Neural progenitor cell (in vitro differentiated cells): ENCODE measurements around the gene TRPM6. TPM values are rescaled to one million over a fixed set of nuclear protein-coding genes. Genes with fewer than 3 reads are reported as not detected.

ENCODE experiments used
- DNase-seq: peaks from one replicate; pipeline ENCODE4 v3.0.0-alpha.2; 2016; ENCODE audit warnings: low spot score
- H2AFZ ChIP-seq: fragments of 200-600 bp; sonication (generic); replicated peaks from 2 replicates; pipeline ENCODE4 v1.6.1; 2016; ENCODE audit warnings: antibody characterized with exemption
- H3F3A ChIP-seq: fragments of 200-600 bp; sonication (generic); 2 replicates; pipeline ENCODE4 v1.6.1; 2016; ENCODE audit warnings: antibody characterized with exemption, low read depth
- H3K27ac ChIP-seq: fragments of 200-600 bp; sonication (generic); 2 replicates; pipeline ENCODE4 v1.5.1; 2016; ENCODE audit warnings: mild to moderate bottlenecking
- H3K27me3 ChIP-seq: fragments of 200-600 bp; sonication (generic); 2 replicates; pipeline ENCODE4 v1.6.1; 2016; ENCODE audit warnings: mild to moderate bottlenecking, moderate library complexity
- H3K36me3 ChIP-seq: fragments of 200-600 bp; sonication (generic); 2 replicates; pipeline ENCODE4 v1.5.1; 2016
- H3K4me1 ChIP-seq: fragments of 200-600 bp; sonication (generic); 2 replicates; pipeline ENCODE4 v1.6.1; 2016; ENCODE audit warnings: mixed run types
- H3K4me2 ChIP-seq: fragments of 200-600 bp; sonication (generic); 2 replicates; pipeline ENCODE4 v1.6.1; 2016
- H3K4me3 ChIP-seq: fragments of 200-600 bp; sonication (generic); 2 replicates; pipeline ENCODE4 v1.5.1; 2016
- H3K79me2 ChIP-seq: fragments of 200-600 bp; sonication (generic); 2 replicates; pipeline ENCODE4 v1.6.1; 2016; ENCODE audit warnings: low read depth
- H3K9ac ChIP-seq: fragments of 200-600 bp; sonication (generic); 2 replicates; pipeline ENCODE4 v1.6.1; 2016
- H3K9me3 ChIP-seq: fragments of 200-600 bp; sonication (generic); 2 replicates; pipeline ENCODE4 v1.5.1; 2016; ENCODE audit warnings: low read depth
- H4K20me1 ChIP-seq: fragments of 200-600 bp; sonication (generic); 2 replicates; pipeline ENCODE4 v1.6.1; 2016; ENCODE audit warnings: low read depth
- H3K27ac Mint-ChIP-seq: 3 replicates; pipeline ENCODE4 v1.8.0; 2021; ENCODE audit warnings: mixed read lengths
- H3K27me3 Mint-ChIP-seq: 2 replicates; pipeline ENCODE4 v1.8.0; 2022; ENCODE audit warnings: low read depth, mild to moderate bottlenecking, inconsistent platforms, moderate library complexity, mixed read lengths; ENCODE audit not compliant: insufficient read depth
- H3K36me3 Mint-ChIP-seq: 3 replicates; pipeline ENCODE4 v1.8.0; 2021; ENCODE audit warnings: mixed read lengths
- H3K4me1 Mint-ChIP-seq: 3 replicates; pipeline ENCODE4 v1.8.0; 2021; ENCODE audit warnings: mixed read lengths
- H3K4me3 Mint-ChIP-seq: 3 replicates; pipeline ENCODE4 v1.8.0; 2021; ENCODE audit warnings: mild to moderate bottlenecking, moderate library complexity, mixed read lengths
- H3K9me3 Mint-ChIP-seq: 3 replicates; pipeline ENCODE4 v1.8.0; 2020; ENCODE audit warnings: mixed read lengths
- EZH2 ChIP-seq: fragments of 200-600 bp; sonication (generic); IDR thresholded peaks from 2 replicates; pipeline ENCODE4 v1.6.1; 2017; ENCODE audit warnings: antibody characterized with exemption, mild to moderate bottlenecking, moderate library complexity
- EZH2phosphoT487 ChIP-seq: fragments of 200-600 bp; sonication (generic); IDR thresholded peaks from 2 replicates; pipeline ENCODE4 v1.6.1; 2017; ENCODE audit warnings: antibody characterized with exemption
- total RNA-seq: library from RNA; depleted of rRNA; stranded (reverse); fragments of >200 nt; gene quantifications from 2 replicates; pipeline ENCODE4 v1.2.3, GENCODE V29; 2015; ENCODE audit warnings: low replicate concordance
- TF ChIP-seq, protein P1 (sequence below): fragments of 200-600 bp; sonication (generic); IDR thresholded peaks from 2 replicates; pipeline ENCODE4 v1.5.1; 2017; ENCODE audit warnings: antibody characterized with exemption, mild to moderate bottlenecking

Gene TRPM6
- total RNA-seq, 1 donor from 2014 or later, result not detected

DNA sequence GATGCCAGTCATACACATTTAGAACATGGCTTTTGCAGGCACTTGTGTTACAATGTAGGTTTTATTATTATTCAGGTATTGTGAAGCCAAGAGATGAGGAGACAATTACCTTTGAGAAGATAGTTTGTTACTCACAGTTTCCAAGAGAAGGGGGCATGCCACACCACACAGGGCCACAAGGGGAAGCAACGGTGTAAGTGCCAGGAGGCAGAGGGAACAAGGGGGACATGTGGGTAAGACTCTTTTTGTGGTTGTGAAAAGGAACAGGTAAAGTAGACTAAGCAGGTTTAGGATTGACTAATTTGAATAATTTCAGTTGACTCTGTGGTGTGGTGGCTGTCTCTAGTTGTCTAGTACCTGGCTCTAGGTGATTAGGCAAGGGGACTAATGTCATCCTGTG lies 191.2 kb downstream of the TRPM6 start:
- Mint-ChIP-seq H3K9me3 (no peaks in the 10 kb centered on the region), H3K4me3 (no peak overlapping the region), H3K4me1 (peaks cover 6% of the 10 kb centered on the region), H3K27ac (no peak overlapping the region), H3K27me3 (peaks cover 2% of the 10 kb centered on the region), H3K36me3 (no peaks in the 10 kb centered on the region)
- no peaks in the 10 kb centered on the region for H3K27me3 ChIP-seq
- no peaks in the 10 kb centered on the region for H4K20me1 ChIP-seq
- H3F3A ChIP-seq, result no peaks in the 10 kb centered on the region
- no peaks in the 10 kb centered on the region for H3K79me2 ChIP-seq
- DNase-seq, result no peak
- no peak overlapping the region for H3K27ac ChIP-seq
- TF ChIP-seq EZH2, result no peak
- TF ChIP-seq EZH2phosphoT487, result no peak
- TF ChIP-seq, protein P1, sequence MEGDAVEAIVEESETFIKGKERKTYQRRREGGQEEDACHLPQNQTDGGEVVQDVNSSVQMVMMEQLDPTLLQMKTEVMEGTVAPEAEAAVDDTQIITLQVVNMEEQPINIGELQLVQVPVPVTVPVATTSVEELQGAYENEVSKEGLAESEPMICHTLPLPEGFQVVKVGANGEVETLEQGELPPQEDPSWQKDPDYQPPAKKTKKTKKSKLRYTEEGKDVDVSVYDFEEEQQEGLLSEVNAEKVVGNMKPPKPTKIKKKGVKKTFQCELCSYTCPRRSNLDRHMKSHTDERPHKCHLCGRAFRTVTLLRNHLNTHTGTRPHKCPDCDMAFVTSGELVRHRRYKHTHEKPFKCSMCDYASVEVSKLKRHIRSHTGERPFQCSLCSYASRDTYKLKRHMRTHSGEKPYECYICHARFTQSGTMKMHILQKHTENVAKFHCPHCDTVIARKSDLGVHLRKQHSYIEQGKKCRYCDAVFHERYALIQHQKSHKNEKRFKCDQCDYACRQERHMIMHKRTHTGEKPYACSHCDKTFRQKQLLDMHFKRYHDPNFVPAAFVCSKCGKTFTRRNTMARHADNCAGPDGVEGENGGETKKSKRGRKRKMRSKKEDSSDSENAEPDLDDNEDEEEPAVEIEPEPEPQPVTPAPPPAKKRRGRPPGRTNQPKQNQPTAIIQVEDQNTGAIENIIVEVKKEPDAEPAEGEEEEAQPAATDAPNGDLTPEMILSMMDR, result peak; percentile 24
- no peak overlapping the region for H3K4me2 ChIP-seq
- H3K9ac ChIP-seq, result no peak overlapping the region
- peaks cover 11% of the 10 kb centered on the region for H3K4me1 ChIP-seq
- no peak overlapping the region for H3K4me3 ChIP-seq
- H3K9me3 ChIP-seq, result no peaks in the 10 kb centered on the region
- H3K36me3 ChIP-seq, result no peaks in the 10 kb centered on the region
- no peak overlapping the region for H2AFZ ChIP-seq

DNA sequence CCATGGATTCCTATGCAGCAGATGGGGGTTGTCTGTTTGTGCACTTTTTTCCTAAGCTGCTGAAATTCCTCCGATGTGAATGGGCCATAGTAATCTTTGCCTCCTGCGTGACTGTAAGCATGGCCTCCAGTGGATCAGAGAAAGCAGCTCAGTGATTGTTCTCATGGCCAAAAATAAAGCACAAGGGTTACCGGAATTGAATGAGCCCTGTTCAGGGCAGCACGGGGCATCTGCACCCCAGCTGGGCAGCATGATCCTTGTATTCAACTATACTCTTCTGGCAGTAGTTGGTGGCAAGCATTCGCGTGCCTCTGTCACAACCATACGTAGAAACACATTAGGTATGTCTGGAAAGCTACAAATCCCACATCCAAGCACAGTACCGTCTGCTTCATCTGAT lies 196.7 kb downstream of the TRPM6 start:
- Mint-ChIP-seq H3K27me3 (no peaks in the 10 kb centered on the region), H3K4me3 (no peak overlapping the region), H3K9me3 (no peaks in the 10 kb centered on the region), H3K27ac (peak overlapping the region; percentile 91), H3K4me1 (peaks cover 27% of the 10 kb centered on the region), H3K36me3 (no peaks in the 10 kb centered on the region)
- no peaks in the 10 kb centered on the region for H3K79me2 ChIP-seq
- peaks cover 24% of the 10 kb centered on the region for H3K4me1 ChIP-seq
- no peak overlapping the region for H3K4me2 ChIP-seq
- no peak overlapping the region for H3K4me3 ChIP-seq
- peak; percentile 20 for DNase-seq
- H3F3A ChIP-seq, result no peaks in the 10 kb centered on the region
- H2AFZ ChIP-seq, result no peak overlapping the region
- H3K27ac ChIP-seq, result no peak overlapping the region
- TF ChIP-seq EZH2 (no peak), EZH2phosphoT487 (no peak)
- TF ChIP-seq, protein P1, result no peak
- no peaks in the 10 kb centered on the region for H3K9me3 ChIP-seq
- no peaks in the 10 kb centered on the region for H4K20me1 ChIP-seq
- H3K27me3 ChIP-seq, result no peaks in the 10 kb centered on the region
- no peak overlapping the region for H3K9ac ChIP-seq
- no peaks in the 10 kb centered on the region for H3K36me3 ChIP-seq

DNA sequence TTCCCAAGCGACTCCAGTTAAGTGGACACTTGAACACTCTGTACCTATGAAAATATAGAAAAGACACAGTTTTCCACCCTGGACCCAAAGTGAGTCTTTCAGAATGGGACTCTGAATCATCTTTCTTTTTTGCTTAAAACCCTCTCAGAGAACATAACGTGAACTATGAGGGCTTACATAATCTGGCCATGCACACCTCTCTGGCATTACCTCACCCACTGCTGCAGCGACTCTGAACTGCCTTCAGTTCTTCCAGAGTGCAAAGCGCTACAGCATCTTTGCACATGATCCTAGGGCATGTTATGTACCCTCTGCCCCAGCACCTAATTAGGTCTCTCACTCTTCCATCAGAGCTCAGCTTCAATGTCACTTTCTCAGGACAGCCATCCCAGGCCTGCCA lies 204.4 kb downstream of the TRPM6 start:
- no peak overlapping the region for H3K4me3 ChIP-seq
- H2AFZ ChIP-seq, result no peak overlapping the region
- H3K79me2 ChIP-seq, result no peaks in the 10 kb centered on the region
- no peak for DNase-seq
- no peak overlapping the region for H3K4me3 Mint-ChIP-seq
- no peak overlapping the region for H3K27ac ChIP-seq
- H3K9me3 Mint-ChIP-seq, result no peaks in the 10 kb centered on the region
- no peaks in the 10 kb centered on the region for H3K9me3 ChIP-seq
- no peak overlapping the region for H3K9ac ChIP-seq
- peaks cover 3% of the 10 kb centered on the region for H3K27me3 Mint-ChIP-seq
- H3K4me1 ChIP-seq, result no peaks in the 10 kb centered on the region
- H3K27ac Mint-ChIP-seq, result no peak overlapping the region
- H3K4me1 Mint-ChIP-seq, result peaks cover 4% of the 10 kb centered on the region
- no peaks in the 10 kb centered on the region for H3K36me3 ChIP-seq
- no peaks in the 10 kb centered on the region for H4K20me1 ChIP-seq
- no peaks in the 10 kb centered on the region for H3K36me3 Mint-ChIP-seq
- no peaks in the 10 kb centered on the region for H3K27me3 ChIP-seq
- H3F3A ChIP-seq, result no peaks in the 10 kb centered on the region
- no peak overlapping the region for H3K4me2 ChIP-seq
- no peak for TF ChIP-seq EZH2

DNA sequence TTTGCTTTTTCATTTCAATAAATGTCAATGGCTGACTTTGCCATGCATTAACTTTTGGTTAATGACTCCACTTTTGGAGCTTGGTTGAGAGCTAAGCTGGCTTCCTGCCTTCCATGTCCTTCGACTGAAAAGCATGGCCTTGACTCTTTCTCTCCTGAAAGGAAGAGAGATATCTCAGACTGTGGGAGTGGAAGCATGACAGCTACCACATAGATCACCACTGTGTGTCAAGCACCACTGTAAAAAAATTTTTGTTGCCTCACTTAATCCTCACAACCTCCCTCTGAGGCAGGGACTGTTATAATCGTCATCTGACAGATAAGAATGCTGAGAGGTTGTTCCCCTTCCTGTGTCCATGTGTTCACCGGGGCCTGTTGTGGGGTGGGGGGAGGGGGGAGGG lies 205.8 kb downstream of the TRPM6 start:
- H3K4me1 Mint-ChIP-seq, result peaks cover 4% of the 10 kb centered on the region
- no peak for DNase-seq
- no peak overlapping the region for H3K9ac ChIP-seq
- H3K4me1 ChIP-seq, result no peaks in the 10 kb centered on the region
- no peak overlapping the region for H3K4me2 ChIP-seq
- no peak overlapping the region for H3K27ac Mint-ChIP-seq
- no peaks in the 10 kb centered on the region for H3K36me3 Mint-ChIP-seq
- no peak overlapping the region for H2AFZ ChIP-seq
- peaks cover 3% of the 10 kb centered on the region for H3K27me3 Mint-ChIP-seq
- no peaks in the 10 kb centered on the region for H3K27me3 ChIP-seq
- no peaks in the 10 kb centered on the region for H3F3A ChIP-seq
- TF ChIP-seq, protein P1, result no peak
- no peak for TF ChIP-seq EZH2phosphoT487
- no peak for TF ChIP-seq EZH2
- no peak overlapping the region for H3K27ac ChIP-seq
- H3K9me3 Mint-ChIP-seq, result no peaks in the 10 kb centered on the region
- no peak overlapping the region for H3K4me3 ChIP-seq
- no peak overlapping the region for H3K4me3 Mint-ChIP-seq
- no peaks in the 10 kb centered on the region for H4K20me1 ChIP-seq
- no peaks in the 10 kb centered on the region for H3K79me2 ChIP-seq
- H3K9me3 ChIP-seq, result no peaks in the 10 kb centered on the region
- H3K36me3 ChIP-seq, result no peaks in the 10 kb centered on the region
